HG03045 (cell line): ENCODE results near the gene PCSK7.
"Not testable (repeated sequence)": the region's sequence is repeated elsewhere in the genome, so short reads cannot be mapped to it uniquely, and the experiment has no call there.

ENCODE experiments used
- ATAC-seq: cut with Tn5 transposase; IDR thresholded peaks from one replicate; pipeline ENCODE4 v1.9.1; 2021; ENCODE audit warnings: mild to moderate bottlenecking, moderate library complexity; ENCODE audit not compliant: unreplicated experiment

PCSK7 gene

GRCh38 chr11:117217141-117218084 is 14.5 kb downstream of the PCSK7 start:
- no peak for ATAC-seq

- ATAC-seq = no peak
These were observed 17.3 kb downstream of the PCSK7 start for GRCh38 chr11:117214404-117215110.

- ATAC-seq = no peak
These were observed 19.0 kb downstream of the PCSK7 start for GRCh38 chr11:117212697-117213355.

- no peak for ATAC-seq
These were observed 21.3 kb downstream of the PCSK7 start for GRCh38 chr11:117210620-117211019.

GRCh38 chr11:117209351-117210125 is 22.3 kb downstream of the PCSK7 start:
- not testable (repeated sequence) for ATAC-seq

GRCh38 chr11:117208710-117209109 is 23.2 kb downstream of the PCSK7 start:
- not testable (repeated sequence) for ATAC-seq

- ATAC-seq = not testable (repeated sequence)
These were observed 24.4 kb downstream of the PCSK7 start for GRCh38 chr11:117207481-117207880.

- ATAC-seq = not testable (repeated sequence)
These were observed 25.0 kb downstream of the PCSK7 start for GRCh38 chr11:117206859-117207258.

- not testable (repeated sequence) for ATAC-seq
These were observed 25.8 kb downstream of the PCSK7 start for GRCh38 chr11:117206111-117206510.

- no peak for ATAC-seq
These were observed 26.6 kb downstream of the PCSK7 start for GRCh38 chr11:117205211-117205818.

GRCh38 chr11:117204283-117205080 is 27.4 kb downstream of the PCSK7 start:
- no peak for ATAC-seq

GRCh38 chr11:117203069-117203407 is 28.8 kb downstream of the PCSK7 start:
- ATAC-seq = no peak

- no peak for ATAC-seq
These were observed 29.3 kb downstream of the PCSK7 start for GRCh38 chr11:117202386-117203068.

GRCh38 chr11:117201658-117202305 is 30.1 kb downstream of the PCSK7 start:
- no peak for ATAC-seq

- ATAC-seq = no peak
These were observed 30.8 kb downstream of the PCSK7 start for GRCh38 chr11:117200813-117201657.

- no peak for ATAC-seq
These were observed 31.7 kb downstream of the PCSK7 start for GRCh38 chr11:117199916-117200812.
